ENCODE measurements around the gene SOX6.
"Not testable (repeated sequence)": the region's sequence is repeated elsewhere in the genome, so short reads cannot be mapped to it uniquely, and the experiment has no call there.

Gene SOX6

DNA sequence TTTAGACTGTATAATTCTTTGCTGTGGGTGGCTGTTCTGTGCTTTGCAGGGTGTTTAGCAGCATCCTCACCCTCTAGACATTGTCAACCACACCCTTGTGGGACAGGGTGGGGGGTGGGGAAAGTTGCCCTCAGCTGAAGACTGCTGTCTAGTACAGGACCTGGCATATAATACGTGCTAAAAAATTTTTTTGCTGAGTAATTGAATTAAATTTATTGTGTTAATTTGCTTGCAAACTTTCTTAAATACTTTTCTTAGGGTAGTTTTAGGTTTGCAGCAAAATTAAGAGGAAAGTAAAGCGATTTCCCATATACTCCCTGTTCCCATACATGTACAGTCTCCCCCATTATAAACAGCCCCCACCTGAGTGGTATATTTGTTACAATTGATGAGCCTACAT, 268.5 kb downstream of the SOX6 start:
- DNase-seq (ENCODE audit: low read depth) = no peak
- H3K4me3 ChIP-seq (ENCODE audit: low read depth, low read length) = no peak overlapping the region

DNA sequence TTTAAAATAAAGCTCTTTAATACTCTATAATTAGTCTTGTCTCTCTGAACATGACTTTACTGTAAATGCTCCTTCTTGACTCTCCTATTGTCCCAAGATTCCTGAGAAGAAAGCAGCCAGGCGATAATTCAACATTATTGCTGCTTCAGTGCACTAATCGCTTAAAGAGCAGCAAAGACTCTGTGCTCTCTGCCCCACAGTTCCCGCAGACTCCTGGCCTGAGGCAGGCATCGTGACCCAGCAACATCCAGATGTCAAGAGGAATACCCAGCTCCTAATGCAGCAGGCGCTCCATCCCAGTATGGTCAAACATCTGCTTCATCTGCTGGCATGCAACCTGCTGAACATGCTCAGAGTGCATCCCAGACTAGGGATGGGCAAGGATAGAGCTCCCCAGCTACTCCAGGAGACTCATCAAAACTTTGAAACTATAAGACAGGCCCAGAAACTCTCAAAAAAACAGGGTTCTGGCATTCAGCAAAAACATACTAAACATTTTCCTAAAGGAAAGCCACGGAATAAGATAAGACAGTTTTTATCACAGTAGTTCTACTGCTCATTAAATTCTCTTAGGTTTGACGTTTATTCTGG, 270.0 kb downstream of the SOX6 start:
- no peak for DNase-seq (ENCODE audit: low read depth)
- no peak overlapping the region for H3K4me3 ChIP-seq (ENCODE audit: low read depth, low read length)

DNA sequence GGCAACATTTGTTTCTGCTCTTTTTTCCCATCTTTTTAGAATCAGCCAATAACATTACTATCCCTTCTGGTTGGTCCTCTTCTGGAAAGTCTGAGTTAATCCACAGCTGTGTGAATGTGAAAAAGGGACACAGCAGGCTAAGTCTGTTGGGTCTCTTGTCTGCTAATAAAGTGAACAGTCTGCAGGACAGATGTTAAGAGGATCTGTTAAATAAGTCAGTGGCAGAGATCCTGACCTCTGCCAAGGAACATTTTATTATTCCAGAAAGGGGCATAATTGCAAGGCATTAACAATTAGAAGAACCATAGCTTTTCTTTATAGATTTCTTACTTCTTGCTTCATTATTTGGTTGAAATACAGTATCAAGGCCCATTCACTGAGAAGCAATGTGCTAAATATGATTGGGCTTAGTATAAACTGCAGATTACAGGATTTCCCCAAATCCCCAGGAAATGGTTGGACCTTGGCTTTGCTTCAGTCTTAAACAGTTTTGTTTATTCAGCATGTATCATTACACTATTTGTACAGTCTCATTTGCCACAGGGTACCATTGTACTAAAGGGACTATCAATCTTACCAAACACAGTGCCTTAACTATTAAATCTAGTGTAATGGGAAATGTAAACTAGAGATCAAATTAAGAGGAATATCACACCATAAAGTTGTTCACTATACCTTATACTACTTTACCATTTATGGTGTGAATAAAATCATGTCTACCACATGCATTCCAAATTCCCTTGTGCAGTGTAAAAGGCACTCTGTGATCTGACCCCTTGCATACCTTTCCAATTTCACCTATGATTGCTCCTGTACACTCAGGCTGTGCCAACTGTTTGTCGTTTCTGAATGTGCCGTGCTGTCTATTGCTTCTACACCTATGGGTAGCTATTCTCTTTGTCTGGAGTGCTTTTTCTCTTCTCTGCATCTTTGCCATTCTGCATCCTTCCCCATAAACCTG, 274.0 kb downstream of the SOX6 start:
- no peak for DNase-seq (ENCODE audit: low read depth)
- H3K4me3 ChIP-seq (ENCODE audit: low read depth, low read length) = no peak overlapping the region

DNA sequence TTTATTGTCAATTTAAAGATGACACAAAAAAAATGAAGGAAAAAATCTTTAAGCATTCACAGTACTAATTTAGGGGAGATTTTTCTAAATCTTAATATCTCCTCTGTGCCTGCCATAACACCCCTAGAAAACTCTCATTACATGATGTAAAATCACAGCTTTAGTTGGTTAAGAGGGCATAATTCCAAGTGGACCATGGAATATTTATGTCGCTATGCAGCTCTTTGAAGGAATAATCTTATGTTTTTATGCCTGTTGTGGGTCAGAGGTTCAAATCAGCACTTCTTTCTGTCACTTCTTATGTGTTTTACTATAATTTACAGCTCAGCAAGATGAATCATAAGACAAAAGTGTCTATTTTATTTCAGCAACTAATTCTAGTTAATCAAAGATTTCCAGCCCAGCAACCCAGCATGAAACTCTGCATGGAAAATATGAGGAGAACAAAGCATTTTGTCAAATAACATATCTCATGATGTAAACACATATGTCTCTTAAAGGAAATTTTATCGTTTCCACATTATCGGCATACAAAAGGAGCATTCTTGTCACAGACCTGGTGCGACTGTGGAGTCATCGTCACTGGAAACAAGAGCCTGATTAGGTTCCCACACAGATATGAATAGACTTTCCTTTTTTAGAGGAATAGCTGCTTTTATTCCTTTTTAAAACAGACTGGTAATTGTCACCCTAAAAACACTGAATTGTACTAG, 274.8 kb downstream of the SOX6 start:
- no peak for DNase-seq (ENCODE audit: low read depth)
- no peak overlapping the region for H3K4me3 ChIP-seq (ENCODE audit: low read depth, low read length)

DNA sequence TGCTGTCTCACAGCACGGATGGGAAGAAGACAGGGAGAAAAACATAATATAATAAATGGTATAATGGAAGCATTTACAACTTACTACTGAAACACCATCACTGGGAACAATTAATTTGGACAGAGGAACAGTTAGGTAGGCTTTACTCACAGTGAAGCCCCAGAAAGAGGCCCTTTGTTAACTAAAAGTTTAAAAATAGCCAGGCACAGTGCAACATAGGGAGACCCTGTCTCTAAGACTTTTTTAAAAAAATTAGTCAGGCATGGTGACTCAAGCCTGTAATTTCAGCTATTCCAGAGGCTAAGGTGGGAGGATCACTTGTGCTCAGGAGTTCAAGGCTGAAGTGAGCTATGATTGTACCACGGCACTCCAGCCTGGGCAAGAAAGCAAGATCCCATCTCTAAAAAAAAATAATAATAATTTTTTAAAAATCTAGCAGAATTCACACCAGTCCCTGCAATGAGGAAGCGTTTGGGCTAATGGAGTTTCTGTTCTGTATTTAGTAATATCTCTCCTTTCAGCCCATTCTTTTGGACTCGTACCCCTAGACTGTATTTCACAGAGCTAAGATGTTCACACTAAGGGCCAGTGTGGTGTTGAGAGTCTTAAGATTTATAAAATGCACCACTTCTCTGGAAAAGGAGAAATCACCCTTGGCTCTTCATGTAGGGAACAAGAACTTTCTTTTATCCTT, 275.5 kb downstream of the SOX6 start:
- DNase-seq (ENCODE audit: low read depth) = no peak
- H3K4me3 ChIP-seq (ENCODE audit: low read depth, low read length) = no peak overlapping the region

DNA sequence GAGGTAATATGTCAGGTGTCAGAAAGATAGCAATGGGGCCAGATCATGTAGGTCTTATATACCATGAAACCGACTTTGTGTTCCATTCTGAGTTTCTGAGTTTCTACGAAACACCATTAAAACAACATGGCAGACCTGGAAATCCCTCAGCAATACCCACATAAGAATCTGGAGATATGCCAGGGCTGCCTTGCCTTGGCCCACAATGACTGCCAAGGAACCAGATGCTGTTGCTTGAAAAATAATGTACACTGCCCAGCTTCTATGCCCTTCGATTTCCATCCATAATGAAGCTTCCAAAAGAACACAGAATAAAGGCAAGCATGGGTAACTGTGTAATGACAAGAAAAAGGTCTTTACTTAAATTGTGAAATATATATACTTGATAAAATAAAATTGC, 277.4 kb downstream of the SOX6 start:
- H3K4me3 ChIP-seq (ENCODE audit: low read depth, low read length) = no peak overlapping the region
- no peak for DNase-seq (ENCODE audit: low read depth)

DNA sequence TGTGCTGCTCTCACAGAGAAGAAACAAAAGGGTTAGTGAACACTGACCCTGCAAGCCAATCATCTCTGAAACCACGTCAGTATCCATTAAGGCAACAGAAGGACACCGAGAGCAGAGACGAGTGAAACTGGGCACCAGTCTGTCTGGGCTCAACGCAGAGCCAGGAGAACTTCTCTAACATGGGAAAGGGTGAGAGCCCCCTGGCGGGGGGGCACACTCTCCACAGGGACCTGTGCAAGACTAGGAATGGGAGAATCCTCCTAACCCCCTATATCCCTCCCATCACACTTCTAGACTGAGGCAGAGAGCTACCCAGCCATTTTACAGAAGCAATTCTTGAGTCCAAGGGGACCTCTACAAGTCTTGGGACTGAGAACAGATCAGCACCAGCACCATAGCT, 285.8 kb downstream of the SOX6 start:
- no peak overlapping the region for H3K4me3 ChIP-seq (ENCODE audit: low read depth, low read length)
- DNase-seq (ENCODE audit: low read depth) = no peak

DNA sequence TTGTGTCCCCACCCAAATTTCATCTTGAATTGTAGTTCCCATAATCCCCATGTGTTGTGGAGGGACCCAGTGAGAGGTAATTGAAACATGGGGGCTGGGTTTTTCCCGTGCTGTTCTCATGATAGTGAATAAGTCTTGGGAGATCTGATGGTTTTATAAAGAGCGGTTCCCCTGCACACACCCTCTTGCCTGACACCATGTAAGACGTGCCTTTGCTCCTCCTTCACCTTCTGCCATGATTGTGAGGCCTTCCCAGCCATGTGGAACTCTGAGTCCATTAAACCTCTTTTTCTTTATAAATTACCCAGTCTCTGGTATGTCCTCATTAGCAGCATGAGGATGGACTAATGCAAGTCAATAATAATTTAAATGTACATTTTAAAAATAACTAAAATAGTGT, 289.1 kb downstream of the SOX6 start:
- DNase-seq (ENCODE audit: low read depth); H3K4me3 ChIP-seq (ENCODE audit: low read depth, low read length): not testable (repeated sequence)

DNA sequence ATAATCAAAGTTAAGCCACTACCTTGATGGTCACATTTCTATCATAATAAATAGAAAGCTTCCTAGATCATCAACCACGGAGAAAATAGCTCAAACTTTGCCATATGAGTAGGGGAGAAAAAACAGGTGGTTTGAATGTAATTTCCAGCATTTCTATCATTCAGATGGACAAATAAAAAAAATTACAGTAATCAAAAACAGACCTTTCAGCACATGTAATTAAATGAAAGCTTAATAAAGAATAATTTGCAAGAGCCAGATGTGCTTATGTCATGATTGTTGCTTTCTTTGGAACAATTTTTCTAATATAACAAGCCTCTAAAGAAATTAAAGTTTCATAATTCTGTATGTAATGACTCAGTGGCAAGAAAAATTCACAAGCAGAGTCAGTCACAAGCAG, 297.0 kb downstream of the SOX6 start:
- H3K4me3 ChIP-seq (ENCODE audit: low read depth, low read length) = no peak overlapping the region
- no peak for DNase-seq (ENCODE audit: low read depth)

DNA sequence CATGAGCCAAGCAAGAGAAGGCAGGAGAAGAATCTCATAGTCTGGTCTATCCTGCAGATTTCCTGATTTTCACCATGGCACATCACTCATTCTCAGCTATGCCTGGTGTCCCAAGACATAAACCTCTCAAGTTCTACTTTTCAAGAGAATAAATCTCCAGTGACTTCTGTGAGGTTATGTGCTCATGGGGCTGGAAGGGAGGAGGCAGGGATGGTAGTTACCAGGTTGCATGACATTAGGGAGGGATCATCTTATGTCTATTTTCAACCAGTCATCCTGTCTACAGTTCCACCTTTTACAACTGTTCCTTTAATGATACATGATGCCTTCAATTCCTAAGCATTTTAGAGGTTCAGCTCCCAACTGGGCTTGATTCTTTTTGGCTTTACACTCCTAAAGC, 297.7 kb downstream of the SOX6 start:
- no peak overlapping the region for H3K4me3 ChIP-seq (ENCODE audit: low read depth, low read length)
- DNase-seq (ENCODE audit: low read depth) = no peak

DNA sequence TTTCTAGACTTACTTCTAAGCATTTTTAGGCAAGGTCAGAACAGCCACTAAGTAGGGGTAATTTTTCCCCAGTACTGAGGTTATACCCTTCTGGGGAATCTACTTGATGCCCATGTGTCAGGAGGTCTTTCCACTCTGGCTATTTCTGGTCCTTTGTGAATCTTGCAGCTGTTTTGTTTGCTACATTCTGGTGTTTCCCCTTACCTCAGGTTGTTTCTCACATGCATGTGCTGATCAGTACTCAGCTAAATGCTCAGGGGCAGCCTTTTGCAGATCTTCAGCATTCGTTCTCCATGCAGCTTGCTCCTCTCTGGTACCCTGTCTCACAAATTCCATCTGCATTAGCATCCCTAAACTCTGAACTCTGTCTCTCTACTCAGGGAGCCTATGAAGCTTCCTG, 303.6 kb downstream of the SOX6 start:
- H3K4me3 ChIP-seq (ENCODE audit: low read depth, low read length) = no peak overlapping the region
- DNase-seq (ENCODE audit: low read depth) = no peak

DNA sequence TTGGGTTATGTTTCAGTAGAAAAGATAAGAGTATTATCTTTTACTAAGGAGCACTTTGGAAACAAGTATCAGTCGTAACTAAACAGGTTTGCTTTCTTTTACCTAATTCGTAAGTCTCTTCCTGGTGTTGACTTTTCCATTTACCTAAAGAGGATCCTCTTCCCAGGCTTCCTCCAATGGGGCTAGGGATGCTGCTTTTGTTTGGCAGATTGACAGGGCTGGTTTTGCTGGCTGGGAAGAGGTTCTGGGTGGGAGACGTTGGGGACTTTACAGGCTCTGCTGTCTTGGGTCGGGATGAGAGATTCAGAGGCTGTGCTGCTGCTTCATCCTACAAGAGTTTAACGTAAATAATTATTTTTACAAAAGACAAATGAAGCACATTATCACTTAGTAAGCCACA, 306.7 kb downstream of the SOX6 start:
- DNase-seq (ENCODE audit: low read depth) = no peak
- no peak overlapping the region for H3K4me3 ChIP-seq (ENCODE audit: low read depth, low read length)

DNA sequence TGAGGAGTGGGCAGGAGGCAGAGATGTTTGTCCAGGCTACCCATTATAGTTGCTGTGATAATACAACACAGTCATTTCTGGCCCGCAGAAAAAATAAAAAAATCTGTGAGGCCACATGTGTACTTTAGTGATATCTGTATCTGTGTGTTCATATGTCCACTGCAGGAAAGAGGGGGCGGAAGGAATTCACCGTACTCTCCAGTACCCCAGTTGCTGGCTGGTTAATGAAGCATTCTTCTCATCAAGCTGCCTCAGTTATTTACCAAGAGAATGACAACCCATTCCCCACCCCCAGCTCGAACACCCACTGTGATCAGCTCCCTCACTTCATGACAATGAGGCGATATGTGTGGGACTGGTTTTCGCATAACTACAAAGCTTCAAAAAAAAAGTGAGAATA, 309.3 kb downstream of the SOX6 start:
- H3K4me3 ChIP-seq (ENCODE audit: low read depth, low read length) = no peak overlapping the region
- DNase-seq (ENCODE audit: low read depth) = no peak

DNA sequence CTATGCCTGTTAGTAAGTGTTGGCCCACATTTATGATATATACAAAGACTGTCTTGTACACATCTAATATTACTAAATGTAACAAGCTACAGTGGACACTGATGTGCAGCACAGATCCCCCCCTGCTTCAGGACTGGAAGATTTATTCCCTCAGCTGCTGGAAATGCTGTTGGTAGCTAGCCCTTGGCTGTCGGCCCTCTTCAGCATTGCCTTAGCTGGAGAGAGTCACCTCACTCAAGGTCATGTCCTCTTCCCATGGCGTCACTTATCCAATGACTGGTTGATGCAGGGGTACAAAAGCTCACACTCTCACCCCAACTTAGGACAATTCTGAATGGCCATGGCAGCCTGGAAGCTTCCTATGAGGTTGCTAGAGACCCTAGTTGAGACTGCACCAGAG, 312.7 kb downstream of the SOX6 start:
- no peak for DNase-seq (ENCODE audit: low read depth)
- no peak overlapping the region for H3K4me3 ChIP-seq (ENCODE audit: low read depth, low read length)

DNA sequence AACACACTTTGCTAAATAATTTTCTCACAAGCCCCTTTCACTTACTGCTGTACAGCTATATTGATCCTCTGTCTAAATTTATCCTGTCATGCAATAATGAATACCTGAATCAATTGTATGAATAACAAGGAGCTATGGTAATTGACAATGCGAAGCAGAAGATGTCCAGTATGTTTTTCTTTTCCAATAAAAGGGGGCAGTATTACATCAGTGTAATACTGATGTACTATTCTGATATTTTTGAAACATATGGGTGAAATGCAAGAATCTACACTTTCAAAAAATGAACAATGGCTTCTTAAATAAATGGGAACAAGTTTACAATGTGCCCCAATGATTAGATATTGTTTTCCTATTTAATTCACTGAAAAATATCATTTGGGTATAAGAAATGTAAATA, 315.1 kb downstream of the SOX6 start:
- no peak for DNase-seq (ENCODE audit: low read depth)

DNA sequence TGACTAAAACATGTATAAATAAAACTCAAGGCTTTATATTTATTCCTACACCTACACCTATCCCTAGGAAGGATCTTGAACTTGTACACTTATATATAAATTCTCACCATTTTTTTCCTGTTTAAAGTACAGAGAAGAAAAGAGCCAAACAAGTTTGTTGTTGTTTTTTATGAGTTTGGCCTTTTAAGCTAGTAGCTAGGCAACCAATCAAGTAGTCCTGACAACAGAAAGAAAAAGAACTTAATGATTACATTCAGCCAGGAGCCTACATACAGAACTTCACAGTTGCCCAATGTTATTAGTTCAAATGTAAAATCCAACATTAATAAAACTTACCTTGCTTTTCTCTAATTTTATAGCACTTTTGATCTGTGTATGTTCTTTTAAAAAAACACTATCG, 316.2 kb downstream of the SOX6 start:
- DNase-seq (ENCODE audit: low read depth) = no peak
- no peak overlapping the region for H3K4me3 ChIP-seq (ENCODE audit: low read depth, low read length)

More for the DNA sequence above, 315.1 kb downstream of the SOX6 start:
- H3K4me3 ChIP-seq (ENCODE audit: low read depth, low read length) = no peak overlapping the region

DNA sequence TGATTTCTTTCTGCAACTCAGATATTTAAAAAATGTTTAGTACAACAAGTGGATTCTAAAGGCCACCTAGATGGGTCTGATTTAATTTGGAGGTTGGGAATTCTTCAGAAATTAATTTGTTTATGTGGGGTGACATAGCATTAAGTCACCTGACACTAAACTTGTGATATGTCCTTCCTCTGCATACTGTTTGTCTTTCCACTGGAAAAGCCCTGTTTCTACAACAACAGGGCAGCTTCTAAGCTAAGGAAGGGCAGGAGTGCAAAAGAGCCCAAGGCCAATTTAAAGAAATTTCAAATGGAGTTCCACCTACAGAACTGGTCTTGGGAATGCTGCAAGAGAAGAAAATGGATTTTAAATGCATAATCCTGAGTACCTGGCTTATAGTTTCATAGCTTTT, 319.2 kb downstream of the SOX6 start:
- no peak overlapping the region for H3K4me3 ChIP-seq (ENCODE audit: low read depth, low read length)
- DNase-seq (ENCODE audit: low read depth) = no peak

DNA sequence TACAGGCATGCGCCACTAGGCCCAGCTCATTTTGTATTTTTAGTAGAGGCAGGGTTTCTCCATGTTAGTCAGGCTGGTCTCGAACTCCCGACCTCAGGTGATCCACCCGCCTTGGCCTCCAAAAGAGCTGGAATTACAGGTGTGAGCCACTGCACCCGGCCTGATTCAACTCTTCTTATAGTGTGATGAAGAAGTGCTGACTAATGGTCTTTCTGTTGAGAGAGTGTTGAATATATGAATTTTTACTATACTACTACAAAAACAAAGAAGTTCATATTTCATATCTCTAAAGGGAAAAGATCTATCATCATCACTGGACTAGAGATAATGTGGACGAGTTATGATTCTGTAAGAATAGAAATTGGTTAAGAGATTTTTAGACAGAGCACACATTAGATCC, 320.1 kb downstream of the SOX6 start:
- DNase-seq (ENCODE audit: low read depth) = no peak
- no peak overlapping the region for H3K4me3 ChIP-seq (ENCODE audit: low read depth, low read length)

DNA sequence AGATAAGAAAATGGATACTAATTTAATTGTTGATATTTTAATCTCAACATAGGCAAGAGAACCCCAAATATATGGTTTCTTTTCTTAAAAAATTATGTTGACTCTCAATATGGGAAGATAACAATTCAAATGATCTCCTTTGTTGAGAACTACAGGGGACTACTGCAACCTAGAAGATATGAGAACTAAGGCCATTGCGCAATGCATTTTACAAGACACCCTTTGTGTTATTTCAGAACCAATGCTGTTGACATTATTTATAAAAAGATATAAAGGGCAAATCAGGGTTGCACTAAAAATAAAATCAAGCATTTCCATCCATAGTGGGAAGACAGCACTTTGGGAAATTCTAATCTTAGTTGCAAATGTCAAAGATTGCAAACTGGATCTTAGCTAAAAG, 322.3 kb downstream of the SOX6 start:
- H3K4me3 ChIP-seq (ENCODE audit: low read depth, low read length) = no peak overlapping the region
- no peak for DNase-seq (ENCODE audit: low read depth)

DNA sequence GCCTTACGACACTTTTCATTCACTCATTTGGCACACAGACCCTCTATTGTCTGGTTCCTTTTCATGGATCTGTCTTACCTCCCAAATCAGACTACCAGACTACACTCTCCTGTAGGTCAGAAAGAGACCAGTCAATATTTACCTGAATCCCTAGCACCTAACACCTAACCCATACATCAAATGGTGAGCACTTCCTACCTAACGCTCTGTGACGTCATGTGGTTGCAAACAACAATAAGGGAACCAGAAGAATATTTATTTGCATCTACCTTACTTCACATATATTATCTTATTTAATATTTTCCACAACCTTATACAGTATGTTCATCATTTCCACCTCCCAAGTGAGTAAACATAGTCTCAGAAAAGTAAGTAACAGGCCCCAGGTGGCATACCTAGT, 323.4 kb downstream of the SOX6 start:
- no peak for DNase-seq (ENCODE audit: low read depth)
- H3K4me3 ChIP-seq (ENCODE audit: low read depth, low read length) = no peak overlapping the region
